GM18526 (cell line): ENCODE results near the gene CRLF1.

Source experiments
- POLR2A ChIP-seq: IDR thresholded peaks from 3 replicates; pipeline ENCODE4 v1.6.1; 2011; ENCODE audit not compliant: insufficient read length; ENCODE audit errors: extremely low read depth

CRLF1 gene

DNA sequence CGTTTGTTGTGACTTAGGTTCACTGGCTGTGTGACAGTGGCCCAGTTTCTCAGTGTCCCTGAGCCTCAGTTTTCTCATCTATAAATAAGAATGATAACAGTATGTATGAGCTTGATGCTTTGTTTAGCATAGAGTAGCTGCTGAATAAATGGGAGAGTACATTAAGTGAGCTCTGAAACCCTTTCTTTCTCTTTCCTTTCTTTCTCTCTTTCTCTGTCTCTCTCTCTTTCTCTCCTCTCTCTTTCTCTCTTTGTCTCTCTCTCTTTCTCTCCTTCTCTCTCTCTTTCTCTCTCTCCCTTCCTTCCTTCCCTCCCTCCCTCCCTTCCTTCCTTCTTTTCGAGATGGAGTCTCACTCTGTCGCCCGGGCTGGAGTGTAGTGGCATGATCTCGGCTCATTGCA, 46.9 kb downstream of the CRLF1 start:
- TF ChIP-seq POLR2A: no peak

DNA sequence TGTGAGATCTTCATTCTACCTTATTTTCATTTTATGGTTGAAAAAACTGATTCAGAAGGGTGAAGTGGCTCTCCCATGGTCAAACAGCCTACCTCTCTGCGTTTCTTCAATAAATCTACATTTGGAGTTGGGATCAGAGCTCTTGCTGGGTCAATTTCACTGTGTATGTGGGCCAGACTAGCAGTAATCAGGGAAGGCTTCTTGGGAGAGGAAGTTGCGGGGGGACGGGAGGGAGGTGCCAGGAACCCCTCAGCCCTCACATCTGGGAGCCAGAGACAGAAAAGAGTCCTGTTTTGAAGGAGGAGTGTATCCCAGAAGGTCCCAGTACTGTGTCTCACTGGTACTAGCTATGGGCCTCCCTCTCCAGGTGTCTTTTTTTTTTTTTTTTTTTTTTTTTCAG, 48.0 kb downstream of the CRLF1 start:
- no peak for TF ChIP-seq POLR2A

DNA sequence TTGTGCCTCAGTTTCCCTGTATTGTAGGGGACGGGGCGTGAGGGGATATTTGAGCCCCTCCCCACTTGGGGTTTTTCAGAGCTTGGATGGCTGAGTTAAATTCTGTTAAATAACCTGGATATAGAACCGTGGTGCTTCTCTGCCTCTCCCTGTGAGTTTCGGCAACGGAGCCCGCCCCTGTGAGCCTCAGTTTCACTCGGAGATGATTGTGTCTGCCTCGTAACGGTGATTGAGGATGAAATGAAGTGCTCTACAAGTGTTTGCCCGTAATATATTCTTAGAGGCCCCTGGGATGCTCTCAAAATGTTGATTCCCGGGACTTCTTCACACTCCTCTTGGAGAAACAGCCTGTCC, 48.4 kb downstream of the CRLF1 start:
- TF ChIP-seq POLR2A: no peak

DNA sequence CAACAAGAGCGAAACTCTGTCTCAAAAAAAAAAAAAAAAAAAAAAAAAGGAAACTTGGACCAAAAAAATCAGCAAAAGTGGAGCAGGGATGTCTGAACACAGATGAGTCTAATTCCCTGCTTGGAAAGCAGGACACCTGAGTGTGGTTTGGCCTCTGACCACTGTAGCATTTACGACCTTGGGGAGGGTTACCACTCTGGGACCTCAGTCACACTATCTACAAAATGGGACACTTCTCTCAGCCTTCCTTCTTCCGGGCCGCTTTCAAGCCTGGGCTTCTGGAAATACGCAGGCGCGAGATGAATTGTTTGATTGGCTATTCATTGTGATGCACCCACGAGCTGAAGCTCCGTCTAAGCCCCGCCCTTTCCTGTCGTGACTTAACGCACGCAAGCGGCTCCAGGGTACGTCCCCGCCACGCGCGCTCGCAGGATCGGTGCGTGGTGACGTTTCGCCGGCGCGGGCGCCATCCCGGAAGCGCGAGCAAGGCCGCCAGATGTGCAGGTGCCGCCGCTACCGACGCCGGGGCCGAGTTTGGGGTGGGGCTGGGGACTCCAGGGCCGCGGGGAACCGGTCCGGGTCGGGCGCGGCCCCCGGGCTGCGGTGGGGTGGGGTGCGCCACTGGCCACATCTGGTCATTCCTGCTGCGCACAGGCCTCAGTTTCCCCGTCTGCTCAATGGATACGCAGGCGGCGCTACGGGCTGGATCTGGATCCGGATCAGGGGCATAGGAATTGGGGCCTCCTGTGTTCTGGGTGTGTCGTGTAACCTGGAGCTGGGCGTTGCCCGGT, 49.0 kb downstream of the CRLF1 start, which contains the start of gene KXD1:
Gene KXD1 (plus strand): TSS at position 460 of the 791 bp plus-strand sequence. CDS start 4,187 bp downstream, outside the sequence.
- TF ChIP-seq POLR2A: peak; percentile 83

DNA sequence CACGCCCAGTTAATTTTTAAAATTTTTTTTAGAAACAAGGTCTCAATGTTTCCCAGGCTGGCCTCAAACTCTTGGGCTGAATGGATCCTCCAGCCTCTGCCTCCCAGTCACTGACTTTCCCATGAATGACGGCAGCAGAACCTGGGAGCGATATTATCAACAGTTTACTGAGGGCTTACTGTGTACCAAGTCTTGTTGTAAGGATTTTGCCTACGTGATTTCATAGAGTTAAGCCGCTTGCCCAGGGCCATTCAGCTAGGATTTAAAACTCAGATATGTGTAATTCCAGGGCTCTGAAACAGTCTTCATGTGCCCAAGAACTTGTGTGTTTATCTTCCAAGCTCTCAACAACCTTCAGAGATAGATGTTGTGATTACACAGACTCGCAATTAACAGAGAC, 55.0 kb downstream of the CRLF1 start:
- TF ChIP-seq POLR2A: no peak

DNA sequence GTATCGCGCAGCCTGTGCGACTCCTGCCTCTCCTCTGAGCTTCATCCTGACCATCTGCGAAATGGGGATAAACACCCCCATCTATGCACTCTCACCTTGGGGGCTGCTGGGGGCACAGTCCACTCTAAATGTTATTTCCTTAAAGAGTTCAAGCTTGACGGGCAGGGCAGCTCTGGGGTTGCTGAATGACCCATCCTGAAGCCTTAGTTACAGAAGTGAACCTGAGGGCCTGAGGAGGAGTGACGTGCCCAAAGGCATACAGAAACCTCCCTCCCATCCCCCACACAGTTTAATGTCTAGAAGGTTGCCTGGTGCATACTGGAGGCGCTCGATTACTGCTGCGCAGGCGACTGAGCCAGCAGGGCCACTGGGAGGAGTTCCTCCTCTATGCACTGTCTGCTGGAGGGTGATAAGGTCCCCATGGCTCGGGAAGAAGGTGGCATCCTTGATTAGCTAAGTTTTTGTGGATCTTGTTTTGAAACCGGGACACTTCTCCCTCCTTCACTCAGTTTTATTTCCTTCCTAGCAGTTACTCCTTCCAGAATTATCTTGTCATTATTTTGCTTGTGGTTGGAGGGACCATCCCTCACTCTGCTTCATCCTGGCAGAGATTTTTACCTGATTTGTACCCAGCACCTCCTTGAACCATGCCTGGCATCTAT, 62.7 kb downstream of the CRLF1 start:
- no peak for TF ChIP-seq POLR2A
